Thyroid gland (tissue), 4 donors: ENCODE results near the gene OR6B1.

Source experiments
- POLR2A ChIP-seq, 2 donors: fragments of 450-650 bp; IDR thresholded peaks; one replicate each; pipeline ENCODE4 v1.6.1; 2017; ENCODE audit warnings: antibody characterized with exemption in 2 of 2, mild to moderate bottlenecking in 2 of 2, moderate library complexity in 1 of 2
- TF ChIP-seq, protein P1 (sequence below), 6 experiments: fragments of 200-600 bp in 3 of 6; fragments of 450-650 bp in 3 of 6; sonication (generic) in 3 of 6; IDR thresholded peaks; one replicate each; pipeline ENCODE4 v1.5.1; 2016 to 2019; ENCODE audit warnings: antibody characterized with exemption in 6 of 6, mild to moderate bottlenecking in 2 of 6, inconsistent platforms in 1 of 6, moderate library complexity in 1 of 6

GRCh38 chr7:143954544-143954943, 45.6 kb upstream of the OR6B1 start, which contains the start of gene OR2F1:
- TF ChIP-seq, protein P1, sequence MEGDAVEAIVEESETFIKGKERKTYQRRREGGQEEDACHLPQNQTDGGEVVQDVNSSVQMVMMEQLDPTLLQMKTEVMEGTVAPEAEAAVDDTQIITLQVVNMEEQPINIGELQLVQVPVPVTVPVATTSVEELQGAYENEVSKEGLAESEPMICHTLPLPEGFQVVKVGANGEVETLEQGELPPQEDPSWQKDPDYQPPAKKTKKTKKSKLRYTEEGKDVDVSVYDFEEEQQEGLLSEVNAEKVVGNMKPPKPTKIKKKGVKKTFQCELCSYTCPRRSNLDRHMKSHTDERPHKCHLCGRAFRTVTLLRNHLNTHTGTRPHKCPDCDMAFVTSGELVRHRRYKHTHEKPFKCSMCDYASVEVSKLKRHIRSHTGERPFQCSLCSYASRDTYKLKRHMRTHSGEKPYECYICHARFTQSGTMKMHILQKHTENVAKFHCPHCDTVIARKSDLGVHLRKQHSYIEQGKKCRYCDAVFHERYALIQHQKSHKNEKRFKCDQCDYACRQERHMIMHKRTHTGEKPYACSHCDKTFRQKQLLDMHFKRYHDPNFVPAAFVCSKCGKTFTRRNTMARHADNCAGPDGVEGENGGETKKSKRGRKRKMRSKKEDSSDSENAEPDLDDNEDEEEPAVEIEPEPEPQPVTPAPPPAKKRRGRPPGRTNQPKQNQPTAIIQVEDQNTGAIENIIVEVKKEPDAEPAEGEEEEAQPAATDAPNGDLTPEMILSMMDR (IDR thresholded peaks at IDR 0.05): no peak
- TF ChIP-seq POLR2A (IDR thresholded peaks at IDR 0.05): no peak
